Cerebellar cortex (tissue), 1 donor: Measurements from ENCODE around the gene VSX1.

Experiments
- DNase-seq: peaks from one replicate; pipeline ENCODE4 v3.0.0-alpha.2; 2015; ENCODE audit warnings: low spot score

VSX1 gene

GRCh38 chr20:25053255-25054031 is 28.5 kb downstream of the VSX1 start:
- peak; percentile 84 for DNase-seq

GRCh38 chr20:25052255-25053194 is 29.4 kb downstream of the VSX1 start:
- no peak for DNase-seq

- DNase-seq = no peak
Observed at GRCh38 chr20:25051386-25052155, 30.4 kb downstream of the VSX1 start.

GRCh38 chr20:25050501-25051350 is 31.2 kb downstream of the VSX1 start:
- DNase-seq = no peak

GRCh38 chr20:25050082-25050481 is 31.9 kb downstream of the VSX1 start:
- no peak for DNase-seq

GRCh38 chr20:25049261-25050060 is 32.5 kb downstream of the VSX1 start:
- no peak for DNase-seq

GRCh38 chr20:25048519-25048952 is 33.4 kb downstream of the VSX1 start:
- no peak for DNase-seq

- DNase-seq = no peak
Observed at GRCh38 chr20:25047766-25048165, 34.2 kb downstream of the VSX1 start.

- no peak for DNase-seq
Observed at GRCh38 chr20:25046736-25047666, 34.9 kb downstream of the VSX1 start.

GRCh38 chr20:25046181-25046641 is 35.7 kb downstream of the VSX1 start:
- no peak for DNase-seq

- no peak for DNase-seq
Observed at GRCh38 chr20:25045343-25045712, 36.6 kb downstream of the VSX1 start.

GRCh38 chr20:25044660-25045342 is 37.1 kb downstream of the VSX1 start:
- no peak for DNase-seq

- no peak for DNase-seq
Observed at GRCh38 chr20:25044261-25044560, 37.7 kb downstream of the VSX1 start.

- no peak for DNase-seq
Observed at GRCh38 chr20:25043499-25044260, 38.3 kb downstream of the VSX1 start.

- no peak for DNase-seq
Observed at GRCh38 chr20:25042531-25043498, 39.1 kb downstream of the VSX1 start.

- DNase-seq = no peak
Observed at GRCh38 chr20:25041813-25042530, 40.0 kb downstream of the VSX1 start.
